Measurements from ENCODE around the gene LYZL1. TPM values are rescaled to one million over a fixed set of nuclear protein-coding genes. Genes with fewer than 3 reads are reported as not detected.

LYZL1 gene
- total RNA-seq, 1 experiment from 2014 or later: not detected

DNA sequence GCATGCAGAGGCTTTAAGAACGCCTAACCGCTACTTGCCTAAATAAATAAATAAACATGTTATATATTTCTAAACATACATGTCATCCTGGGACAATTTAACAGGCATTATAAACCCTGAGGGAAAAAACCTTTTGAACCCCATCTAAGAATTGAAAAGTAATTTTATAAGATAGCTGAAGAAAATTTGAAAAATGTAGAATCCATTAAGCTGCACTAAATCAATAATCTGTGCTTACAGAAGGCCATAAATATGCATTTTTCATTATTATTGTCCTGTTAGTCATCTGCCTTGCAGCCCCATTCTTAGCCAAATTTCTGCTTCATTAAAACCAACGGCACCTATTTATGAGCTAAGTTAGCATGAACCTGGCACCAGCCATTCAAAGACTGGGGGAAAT lies 24.2 kb downstream of the LYZL1 start:
- ChIA-PET RAD21 (ENCODE audit: low non-redundant PET in 1 of 2, low total read pairs in 2 of 2, uncharacterized antibody in 2 of 2, unreplicated experiment in 2 of 2) (no interaction called here), CTCF (interaction anchor here (1.3 kb wide), 1 partner anchor 8 kb away, joined by 5 read pairs; no protein-coding TSS in a partner anchor), POLR2A (no interaction called here)
- intact Hi-C loops (cut with micrococcal nuclease): no loop called here
- no peaks in the 10 kb centered on the region for H3K9me2 ChIP-seq (ENCODE audit: insufficient read depth)
- no TSS peak for BruUV-seq (replicated peaks)
- no peak overlapping the region for H3K9ac ChIP-seq (ENCODE audit: low read length)
- H3K79me2 ChIP-seq (ENCODE audit: insufficient read depth, low read length): no peaks in the 10 kb centered on the region
- no peak for DNase-seq (ENCODE audit: low read depth, low spot score)
- no peak for TF ChIP-seq FOSL1 (IDR thresholded peaks at IDR 0.05; ENCODE audit: low read depth)
- no peak for TF ChIP-seq ZBTB33 (IDR thresholded peaks at IDR 0.05; ENCODE audit: extremely low read depth, insufficient replicate concordance, low read length)
- TF ChIP-seq EZH2 (IDR thresholded peaks at IDR 0.05): no peak
- TF ChIP-seq SP1 (IDR thresholded peaks at IDR 0.05; ENCODE audit: low read depth): no peak
- no peak for TF ChIP-seq ZNF274 (IDR thresholded peaks at IDR 0.05; ENCODE audit: low read depth, low read length)
- no peak overlapping the region for H3K27ac ChIP-seq (ENCODE audit: low read depth, low read length)
- H3K4me3 ChIP-seq (replicated peaks in 1 of 2; ENCODE audit: low read depth in 1 of 2, low read length in 2 of 2): no peak overlapping the region
- no peak overlapping the region for H2AFZ ChIP-seq (ENCODE audit: low read depth, low read length, poor library complexity, severe bottlenecking)
- no peaks in the 10 kb centered on the region for H3K36me3 ChIP-seq (ENCODE audit: control insufficient read depth in 1 of 2, insufficient read depth in 2 of 2, low read length in 2 of 2)
- no peak for ATAC-seq
- H3K9me3 ChIP-seq (ENCODE audit: control insufficient read depth in 1 of 2, insufficient read depth in 1 of 2, low read depth in 1 of 2, low read length in 2 of 2): no peaks in the 10 kb centered on the region
- no peaks in the 10 kb centered on the region for H4K20me1 ChIP-seq (ENCODE audit: insufficient read depth)
- no peak overlapping the region for H3K4me2 ChIP-seq (ENCODE audit: low read length)
- no peaks in the 10 kb centered on the region for H3K4me1 ChIP-seq (ENCODE audit: control insufficient read depth in 1 of 2, insufficient read depth in 2 of 2, low read length in 2 of 2)
- H3K27me3 ChIP-seq (ENCODE audit: insufficient read depth, low read length): no peaks in the 10 kb centered on the region

DNA sequence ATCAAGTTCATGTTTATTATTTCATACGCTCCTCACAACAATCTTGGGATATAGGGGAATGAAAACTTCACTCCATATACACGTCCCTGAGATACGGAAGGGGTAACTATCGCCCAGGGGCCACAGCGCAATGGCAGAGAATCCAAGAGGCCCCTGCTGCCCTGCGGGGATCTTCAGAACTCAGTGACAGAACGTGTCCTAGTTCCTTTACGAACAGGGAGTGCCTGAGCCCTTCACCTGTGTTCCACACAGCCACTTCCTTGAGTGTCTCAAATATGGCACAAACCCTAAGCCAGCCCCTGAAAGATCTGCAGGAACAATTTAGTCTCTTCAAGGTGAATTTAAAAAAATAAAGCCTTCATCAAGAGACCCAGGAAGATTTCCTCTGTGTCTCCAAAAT lies 25.9 kb downstream of the LYZL1 start:
- Histone ChIP-seq H3K4me1 (ENCODE audit: control insufficient read depth in 1 of 2, insufficient read depth in 2 of 2, low read length in 2 of 2) (no peaks in the 10 kb centered on the region), H3K79me2 (ENCODE audit: insufficient read depth, low read length) (no peaks in the 10 kb centered on the region), H3K4me3 (replicated peaks in 1 of 2; ENCODE audit: low read depth in 1 of 2, low read length in 2 of 2) (no peak overlapping the region), H3K9me2 (ENCODE audit: insufficient read depth) (no peaks in the 10 kb centered on the region), H3K9ac (ENCODE audit: low read length) (no peak overlapping the region), H3K4me2 (ENCODE audit: low read length) (no peak overlapping the region), H3K9me3 (ENCODE audit: control insufficient read depth in 1 of 2, insufficient read depth in 1 of 2, low read depth in 1 of 2, low read length in 2 of 2) (no peaks in the 10 kb centered on the region), H4K20me1 (ENCODE audit: insufficient read depth) (no peaks in the 10 kb centered on the region), H3K27ac (ENCODE audit: low read depth, low read length) (no peak overlapping the region), H2AFZ (ENCODE audit: low read depth, low read length, poor library complexity, severe bottlenecking) (no peak overlapping the region), H3K27me3 (ENCODE audit: insufficient read depth, low read length) (no peaks in the 10 kb centered on the region), H3K36me3 (ENCODE audit: control insufficient read depth in 1 of 2, insufficient read depth in 2 of 2, low read length in 2 of 2) (no peaks in the 10 kb centered on the region)
- TF ChIP-seq ELF1 (IDR thresholded peaks at IDR 0.05; ENCODE audit: borderline replicate concordance, low read depth) (no peak), YY1 (IDR thresholded peaks at IDR 0.05; ENCODE audit: extremely low read depth, insufficient replicate concordance, low read depth, low read length) (no peak), SIN3A (IDR thresholded peaks at IDR 0.05; ENCODE audit: low read depth) (no peak), CBX3 (IDR thresholded peaks at IDR 0.05; ENCODE audit: low read depth) (no peak), RAD21 (IDR thresholded peaks at IDR 0.05; ENCODE audit: low read depth) (no peak), POLR2AphosphoS5 (IDR thresholded peaks at IDR 0.05; ENCODE audit: low read depth, low read length) (no peak)
- BruUV-seq (replicated peaks): no TSS peak
- ATAC-seq (no peak), DNase-seq (ENCODE audit: low read depth, low spot score) (no peak)
- CTCF ChIA-PET: no interaction called here
- POLR2A ChIA-PET: no interaction called here
- intact Hi-C loops (cut with micrococcal nuclease): no loop called here
- RAD21 ChIA-PET (ENCODE audit: low non-redundant PET in 1 of 2, low total read pairs in 2 of 2, uncharacterized antibody in 2 of 2, unreplicated experiment in 2 of 2): no interaction called here
